ENCODE measurements around the gene ABLIM2. TPM values are rescaled to one million over a fixed set of nuclear protein-coding genes. Genes with fewer than 3 reads are reported as not detected.

Gene ABLIM2
- total and polyA plus RNA-seq, 2 of the 4 experiments (the other 2 are of a cell fraction): under 0.01 to 0.10 TPM

- no peaks in the 10 kb centered on the region for H3K36me3 ChIP-seq (ENCODE audit: control insufficient read depth, insufficient read depth, low read length)
- in situ Hi-C loops (cut with MboI; ENCODE audit: low sequenced_read_pairs): no loop called here
Measured at GRCh38 chr4:7992846-7993245, 165.8 kb downstream of the ABLIM2 start.

More at GRCh38 chr4:7992846-7993245, 165.8 kb downstream of the ABLIM2 start:
- no TSS peak for BruUV-seq (replicated peaks)
- Histone ChIP-seq H3K4me1 (ENCODE audit: control insufficient read depth, insufficient read depth, low read length) (no peaks in the 10 kb centered on the region), H2BK5ac (ENCODE audit: low read depth, low read length, poor library complexity, severe bottlenecking) (no peak overlapping the region), H2AK5ac (ENCODE audit: low read depth, low read length) (no peak overlapping the region), H2BK15ac (ENCODE audit: low read depth, low read length) (no peak overlapping the region), H3K23ac (ENCODE audit: low read depth, low read length) (no peak overlapping the region), H3K14ac (replicated peaks; ENCODE audit: low read depth, low read length) (no peak overlapping the region), H3K18ac (ENCODE audit: low read depth, low read length) (no peak overlapping the region), H4K91ac (ENCODE audit: insufficient read depth, low read depth, low read length) (no peak overlapping the region), H2AK9ac (replicated peaks; ENCODE audit: low read depth, low read length, poor library complexity) (peak overlapping the region; percentile 63), H3K27me3 (ENCODE audit: control insufficient read depth, insufficient read depth, low read length) (peaks cover 21% of the 10 kb centered on the region), H3K56ac (ENCODE audit: extremely low read depth, insufficient read depth, low read length) (no peak overlapping the region), H4K8ac (ENCODE audit: low read depth in 2 of 2, low read length in 2 of 2) (no peak overlapping the region), H3K4ac (ENCODE audit: low read depth, low read length) (no peak overlapping the region), H4K5ac (ENCODE audit: low read depth, low read length) (no peak overlapping the region), H3K9ac (ENCODE audit: low read depth, low read length) (no peak overlapping the region), H4K20me1 (ENCODE audit: insufficient read depth, low read length) (no peaks in the 10 kb centered on the region; the same call in 1 of the 2 replicates), H3K9me3 (ENCODE audit: control insufficient read depth, insufficient read depth, low read length) (peaks cover 5% of the 10 kb centered on the region), H3K79me1 (ENCODE audit: low read depth in 1 of 2, low read length in 2 of 2) (no peaks in the 10 kb centered on the region), H2AFZ (replicated peaks; ENCODE audit: low read length, poor library complexity) (peak overlapping the region; percentile 19), H2BK120ac (ENCODE audit: low read depth, low read length) (no peak overlapping the region), H3K27ac (ENCODE audit: insufficient read depth, low read length) (no peak overlapping the region), H2BK20ac (ENCODE audit: low read depth, low read length) (no peak overlapping the region), H3K4me3 (ENCODE audit: insufficient read depth, low read depth, low read length) (no peak overlapping the region), H3K9me1 (ENCODE audit: insufficient read depth, low read length) (no peaks in the 10 kb centered on the region), H3K4me2 (ENCODE audit: low read depth, low read length) (no peak overlapping the region)
- dilution Hi-C loops (cut with HindIII; ENCODE audit: low sequenced_read_pairs, unreplicated experiment): no loop called here
- no peak for DNase-seq
- no peak for TF ChIP-seq CHD1 (IDR thresholded peaks at IDR 0.05; ENCODE audit: low read depth, low read length)
- TF ChIP-seq RFX5 (IDR thresholded peaks at IDR 0.05; ENCODE audit: low read depth, low read length): no peak
- no peak for TF ChIP-seq MAZ (IDR thresholded peaks at IDR 0.05; ENCODE audit: borderline replicate concordance, low read depth, low read length)
- no peak for TF ChIP-seq FOS (IDR thresholded peaks at IDR 0.05; ENCODE audit: low read depth, low read length)
- TF ChIP-seq RAD21 (IDR thresholded peaks at IDR 0.05; ENCODE audit: low read length): no peak
- no peak for TF ChIP-seq BHLHE40 (IDR thresholded peaks at IDR 0.05; ENCODE audit: low read depth, low read length)
- no peak for TF ChIP-seq POLR2A (IDR thresholded peaks at IDR 0.05; ENCODE audit: low read depth, low read length)
- no peak for TF ChIP-seq CEBPB (IDR thresholded peaks at IDR 0.05; ENCODE audit: low read depth, low read length)
- TF ChIP-seq NFE2L2 (IDR thresholded peaks at IDR 0.05; ENCODE audit: low read depth, low read length): no peak
- no peak for TF ChIP-seq SMC3 (IDR thresholded peaks at IDR 0.05; ENCODE audit: low read depth, low read length)
- no peak for TF ChIP-seq USF2 (IDR thresholded peaks at IDR 0.05; ENCODE audit: low read depth, low read length)
- TF ChIP-seq ELK1 (IDR thresholded peaks at IDR 0.05; ENCODE audit: borderline replicate concordance, low read depth, low read length): no peak
- no peak for TF ChIP-seq MAFK (IDR thresholded peaks at IDR 0.05; ENCODE audit: low read depth, low read length)
- TF ChIP-seq CTCF (conservative IDR thresholded peaks at IDR 0.05; ENCODE audit: low read depth, low read length): no peak
- TF ChIP-seq MXI1 (IDR thresholded peaks at IDR 0.05; ENCODE audit: borderline replicate concordance, low read depth, low read length): no peak
- TF ChIP-seq RCOR1 (IDR thresholded peaks at IDR 0.05; ENCODE audit: insufficient replicate concordance, low read length): no peak
- intact Hi-C loops (cut with micrococcal nuclease): no loop called here
- CTCF ChIA-PET: no interaction called here
- WGBS, 2 experiments (ENCODE audit: extremely low coverage in 2 of 2, insufficient read length in 1 of 2): 79% methylated on average over 8 of the region's 11 CpGs; no CpG with 5 or more reads in 1 of the 2 experiments
- POLR2A ChIA-PET (ENCODE audit: unreplicated experiment): no interaction called here
- no peak for ATAC-seq (ENCODE audit: low read depth)
